HG02884 (cell line): Measurements from ENCODE around the gene TMC1.
"Not testable (repeated sequence)": the region's sequence is repeated elsewhere in the genome, so short reads cannot be mapped to it uniquely, and the experiment has no call there.

Experiments
- ATAC-seq: cut with Tn5 transposase; IDR thresholded peaks from one replicate; pipeline ENCODE4 v1.9.1; 2021; ENCODE audit warnings: mild to moderate bottlenecking, moderate library complexity; ENCODE audit not compliant: unreplicated experiment

Gene TMC1

GRCh38 chr9:72524820-72525540, 3.6 kb downstream of the TMC1 start:
- peak; percentile 57 for ATAC-seq

GRCh38 chr9:72526901-72527800, 5.7 kb downstream of the TMC1 start:
- ATAC-seq: peak; percentile 77

GRCh38 chr9:72527801-72528195, 6.4 kb downstream of the TMC1 start:
- ATAC-seq: no peak

GRCh38 chr9:72529531-72529930, 8.1 kb downstream of the TMC1 start:
- ATAC-seq: no peak

- ATAC-seq: no peak
Measured at GRCh38 chr9:72533322-72533721, 11.9 kb downstream of the TMC1 start.

GRCh38 chr9:72534931-72535330, 13.5 kb downstream of the TMC1 start:
- ATAC-seq: no peak

- ATAC-seq: no peak
Measured at GRCh38 chr9:72537011-72537545, 15.7 kb downstream of the TMC1 start.

- no peak for ATAC-seq
Measured at GRCh38 chr9:72537671-72538070, 16.3 kb downstream of the TMC1 start.

- no peak for ATAC-seq
Measured at GRCh38 chr9:72538921-72539702, 17.7 kb downstream of the TMC1 start.

- ATAC-seq: no peak
Measured at GRCh38 chr9:72539824-72540347, 18.5 kb downstream of the TMC1 start.

- no peak for ATAC-seq
Measured at GRCh38 chr9:72540348-72540873, 19.0 kb downstream of the TMC1 start.

- ATAC-seq: not testable (repeated sequence)
Measured at GRCh38 chr9:72542537-72542833, 21.1 kb downstream of the TMC1 start.

- no peak for ATAC-seq
Measured at GRCh38 chr9:72542917-72543316, 21.5 kb downstream of the TMC1 start.

GRCh38 chr9:72551306-72551705, 29.9 kb downstream of the TMC1 start:
- ATAC-seq: no peak

- no peak for ATAC-seq
Measured at GRCh38 chr9:72552356-72552755, 30.9 kb downstream of the TMC1 start.

- no peak for ATAC-seq
Measured at GRCh38 chr9:72554221-72554641, 32.8 kb downstream of the TMC1 start.

GRCh38 chr9:72557549-72557948, 36.1 kb downstream of the TMC1 start:
- ATAC-seq: no peak

- no peak for ATAC-seq
Measured at GRCh38 chr9:72560086-72560485, 38.7 kb downstream of the TMC1 start.

- ATAC-seq: no peak
Measured at GRCh38 chr9:72563806-72564205, 42.4 kb downstream of the TMC1 start.

GRCh38 chr9:72564479-72565281, 43.3 kb downstream of the TMC1 start:
- no peak for ATAC-seq
